MCF 10A (cell line): Measurements from ENCODE around the gene PPP2R2D. TPM values are rescaled to one million over a fixed set of nuclear protein-coding genes. Genes with fewer than 3 reads are reported as not detected.

ENCODE experiments used
- BruUV-seq: library from RNA; stranded (reverse); fragments of 400-500 nt; replicated peaks from 2 replicates; lab custom pipeline; 2021; lab: Mats Ljungman, UMichigan
- CTCF ChIA-PET: fragments of 300-600 bp; sonication (Branson Sonifier 250); formaldehyde crosslinking; extraction: SDS; loops from one replicate; lab custom pipeline; 2021; ENCODE audit warnings: antibody characterized with exemption, inconsistent platforms; lab: Yijun Ruan, JAX
- POLR2A ChIA-PET: fragments of 300-600, 350-650 bp; sonication (Branson Sonifier 250); formaldehyde crosslinking; extraction: SDS; loops from one replicate; lab custom pipeline; 2020; ENCODE audit warnings: antibody characterized with exemption, inconsistent platforms; lab: Yijun Ruan, JAX
- DNase-seq: peaks from one replicate; pipeline ENCODE4 v3.0.0-alpha.2; 2018; ENCODE audit not compliant: unreplicated experiment
- H3K27ac Mint-ChIP-seq: one replicate; pipeline ENCODE4 v1.8.0; 2022; ENCODE audit warnings: mild to moderate bottlenecking, low read depth, mixed read lengths; ENCODE audit not compliant: unreplicated experiment
- H3K27me3 Mint-ChIP-seq: one replicate; pipeline ENCODE4 v1.8.0; 2022; ENCODE audit warnings: mixed read lengths; ENCODE audit not compliant: insufficient read depth, unreplicated experiment
- H3K36me3 Mint-ChIP-seq: one replicate; pipeline ENCODE4 v1.8.0; 2022; ENCODE audit warnings: mild to moderate bottlenecking, moderate library complexity, mixed read lengths; ENCODE audit not compliant: insufficient read depth, unreplicated experiment
- H3K4me1 Mint-ChIP-seq: one replicate; pipeline ENCODE4 v1.8.0; 2022; ENCODE audit warnings: mixed read lengths; ENCODE audit not compliant: insufficient read depth, unreplicated experiment
- H3K4me3 Mint-ChIP-seq: one replicate; pipeline ENCODE4 v1.8.0; 2022; ENCODE audit warnings: mild to moderate bottlenecking, moderate library complexity, mixed read lengths; ENCODE audit not compliant: unreplicated experiment
- H3K9me3 Mint-ChIP-seq: one replicate; pipeline ENCODE4 v1.8.0; 2022; ENCODE audit warnings: mixed read lengths; ENCODE audit not compliant: unreplicated experiment
- CTCF ChIP-seq: fragments of 200-600 bp; IDR thresholded peaks from one replicate; pipeline ENCODE4 v1.8.0; 2022; ENCODE audit warnings: antibody characterized with exemption, mild to moderate bottlenecking; ENCODE audit not compliant: unreplicated experiment
- intact Hi-C: fragments of 100-400 bp; cut with micrococcal nuclease; formaldehyde crosslinking; loops from 2 replicates; pipeline ENCODE4 v1.14.1; 2022
- total RNA-seq: library from RNA; stranded (reverse); gene quantifications from 2 replicates; pipeline ENCODE4 v1.2.3, GENCODE V29; 2022

PPP2R2D gene
- total RNA-seq, 1 experiment from 2014 or later = 35.5 TPM

GRCh38 chr10:131868436-131868835, 32.4 kb upstream of the PPP2R2D start:
- H3K4me3 Mint-ChIP-seq = no peak overlapping the region
- H3K4me1 Mint-ChIP-seq = no peaks in the 10 kb centered on the region
- TF ChIP-seq CTCF = no peak
- CTCF ChIA-PET = interaction anchor here (0.6 kb wide), 1 partner anchor 1678 kb away, joined by 5 read pairs; no protein-coding TSS in a partner anchor
- no TSS peak for BruUV-seq
- H3K27ac Mint-ChIP-seq = no peak overlapping the region
- POLR2A ChIA-PET = no interaction called here
- no peaks in the 10 kb centered on the region for H3K36me3 Mint-ChIP-seq
- peaks cover 32% of the 10 kb centered on the region for H3K27me3 Mint-ChIP-seq
- no peak for DNase-seq
- intact Hi-C loops = no loop called here
- H3K9me3 Mint-ChIP-seq = no peaks in the 10 kb centered on the region

- DNase-seq = no peak
- intact Hi-C loops = no loop called here
- Mint-ChIP-seq H3K36me3 (no peaks in the 10 kb centered on the region), H3K9me3 (no peaks in the 10 kb centered on the region), H3K4me1 (no peaks in the 10 kb centered on the region), H3K27ac (no peak overlapping the region), H3K27me3 (peaks cover 32% of the 10 kb centered on the region), H3K4me3 (no peak overlapping the region)
- CTCF ChIA-PET = interaction anchor here (0.6 to 1.3 kb wide), 3 partner anchors 16 to 1091 kb away, joined by 3 read pairs; no protein-coding TSS in a partner anchor
- no TSS peak for BruUV-seq
- TF ChIP-seq CTCF = no peak
- POLR2A ChIA-PET = no interaction called here
These were observed 31.5 kb upstream of the PPP2R2D start for GRCh38 chr10:131869344-131869743.

- H3K4me1 Mint-ChIP-seq = no peaks in the 10 kb centered on the region
- no peaks in the 10 kb centered on the region for H3K9me3 Mint-ChIP-seq
- BruUV-seq = no TSS peak
- no peak overlapping the region for H3K27ac Mint-ChIP-seq
- CTCF ChIA-PET = interaction anchor here (0.8 to 1.6 kb wide), 2 partner anchors 10 to 16 kb away, joined by 3 to 10 read pairs; no protein-coding TSS in a partner anchor
- no peak for TF ChIP-seq CTCF
- intact Hi-C loops = loop anchor here (10.0 kb wide), 1 partner anchor 1616 kb away; no protein-coding TSS in a partner anchor
- POLR2A ChIA-PET = interaction anchor here (1.3 kb wide), 1 partner anchor 29 kb away, joined by 3 read pairs; no protein-coding TSS in a partner anchor
- no peaks in the 10 kb centered on the region for H3K36me3 Mint-ChIP-seq
- no peak for DNase-seq
- no peak overlapping the region for H3K4me3 Mint-ChIP-seq
- peaks cover 26% of the 10 kb centered on the region for H3K27me3 Mint-ChIP-seq
These were observed 30.4 kb upstream of the PPP2R2D start for GRCh38 chr10:131870411-131870810.

- intact Hi-C loops = loop anchor here (10.0 kb wide), 1 partner anchor 1616 kb away; no protein-coding TSS in a partner anchor
- CTCF ChIA-PET = interaction anchor here (0.6 to 1.6 kb wide), 4 partner anchors 11 to 1680 kb away, joined by 3 to 10 read pairs (median 4); no protein-coding TSS in a partner anchor
- BruUV-seq = no TSS peak
These were observed 29.8 kb upstream of the PPP2R2D start for GRCh38 chr10:131870831-131871672.

More at GRCh38 chr10:131870831-131871672, 29.8 kb upstream of the PPP2R2D start:
- POLR2A ChIA-PET = interaction anchor here (1.3 kb wide), 1 partner anchor 29 kb away, joined by 3 read pairs; no protein-coding TSS in a partner anchor
- no peak overlapping the region for H3K27ac Mint-ChIP-seq
- no peaks in the 10 kb centered on the region for H3K9me3 Mint-ChIP-seq
- no peaks in the 10 kb centered on the region for H3K4me1 Mint-ChIP-seq
- DNase-seq = peak; percentile 5
- H3K27me3 Mint-ChIP-seq = peaks cover 20% of the 10 kb centered on the region
- H3K36me3 Mint-ChIP-seq = no peaks in the 10 kb centered on the region
- no peak overlapping the region for H3K4me3 Mint-ChIP-seq
- no peak for TF ChIP-seq CTCF
